Body of pancreas (tissue), 4 donors: ENCODE measurements around the gene ARHGAP18.

ENCODE experiments used
- POLR2A ChIP-seq, 3 donors: fragments of 450-650 bp; IDR thresholded peaks; one replicate each; pipeline ENCODE4 v1.6.1; 2016; ENCODE audit warnings: antibody characterized with exemption in 3 of 3, mild to moderate bottlenecking in 2 of 3
- TF ChIP-seq, protein P1 (sequence below), 7 experiments: fragments of 450-650 bp in 4 of 7; fragments of 200-600 bp in 3 of 7; sonication (generic) in 3 of 7; IDR thresholded peaks; one replicate each; pipeline ENCODE4 v1.5.1; 2016 to 2019; ENCODE audit warnings: antibody characterized with exemption in 7 of 7

DNA sequence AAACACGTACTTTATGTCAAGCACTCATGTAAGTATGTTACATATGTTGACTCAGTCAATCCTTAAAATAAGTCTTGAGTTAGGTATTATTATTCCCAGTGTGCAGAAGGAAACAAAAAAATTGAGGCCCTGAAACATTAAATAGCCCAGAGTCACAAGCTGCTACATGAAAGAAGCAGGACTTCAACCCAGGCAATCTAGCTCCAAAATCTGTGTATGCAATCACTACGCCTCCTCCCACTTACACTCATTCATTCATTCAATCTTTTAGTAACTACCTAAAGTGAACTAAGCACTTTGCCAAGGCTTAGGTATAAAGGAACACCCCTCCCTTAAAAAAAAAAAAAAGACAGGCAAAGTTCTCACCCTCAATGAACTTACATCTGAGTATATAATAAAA lies 9.3 kb downstream of the ARHGAP18 start:
- TF ChIP-seq, protein P1, sequence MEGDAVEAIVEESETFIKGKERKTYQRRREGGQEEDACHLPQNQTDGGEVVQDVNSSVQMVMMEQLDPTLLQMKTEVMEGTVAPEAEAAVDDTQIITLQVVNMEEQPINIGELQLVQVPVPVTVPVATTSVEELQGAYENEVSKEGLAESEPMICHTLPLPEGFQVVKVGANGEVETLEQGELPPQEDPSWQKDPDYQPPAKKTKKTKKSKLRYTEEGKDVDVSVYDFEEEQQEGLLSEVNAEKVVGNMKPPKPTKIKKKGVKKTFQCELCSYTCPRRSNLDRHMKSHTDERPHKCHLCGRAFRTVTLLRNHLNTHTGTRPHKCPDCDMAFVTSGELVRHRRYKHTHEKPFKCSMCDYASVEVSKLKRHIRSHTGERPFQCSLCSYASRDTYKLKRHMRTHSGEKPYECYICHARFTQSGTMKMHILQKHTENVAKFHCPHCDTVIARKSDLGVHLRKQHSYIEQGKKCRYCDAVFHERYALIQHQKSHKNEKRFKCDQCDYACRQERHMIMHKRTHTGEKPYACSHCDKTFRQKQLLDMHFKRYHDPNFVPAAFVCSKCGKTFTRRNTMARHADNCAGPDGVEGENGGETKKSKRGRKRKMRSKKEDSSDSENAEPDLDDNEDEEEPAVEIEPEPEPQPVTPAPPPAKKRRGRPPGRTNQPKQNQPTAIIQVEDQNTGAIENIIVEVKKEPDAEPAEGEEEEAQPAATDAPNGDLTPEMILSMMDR (IDR thresholded peaks at IDR 0.05), result no peak
- no peak for TF ChIP-seq POLR2A (IDR thresholded peaks at IDR 0.05)
